Osteoblast (primary cell): ENCODE data around the gene PALD1. TPM values are rescaled to one million over a fixed set of nuclear protein-coding genes. Genes with fewer than 3 reads are reported as not detected.

Source experiments
- DNase-seq: peaks from one replicate; pipeline ENCODE4 v3.0.0; 2011; ENCODE audit warnings: low spot score, mixed read lengths; ENCODE audit not compliant: insufficient read length; ENCODE audit errors: missing footprints
- H2AFZ ChIP-seq: 2 replicates; pipeline ENCODE4 v1.6.0; 2011; ENCODE audit warnings: mild to moderate bottlenecking, low read length
- H3K27ac ChIP-seq: 2 replicates; pipeline ENCODE4 v1.5.1; 2011; ENCODE audit warnings: mild to moderate bottlenecking, low read depth, low read length, moderate library complexity
- H3K27me3 ChIP-seq: 2 replicates; pipeline ENCODE4 v1.6.0; 2012; ENCODE audit warnings: mild to moderate bottlenecking, control low read depth, inconsistent platforms, low read length, moderate library complexity; ENCODE audit not compliant: insufficient read depth
- H3K36me3 ChIP-seq: 2 replicates; pipeline ENCODE4 v1.5.1; 2011; ENCODE audit warnings: mild to moderate bottlenecking, low read length, control low read depth, moderate library complexity; ENCODE audit not compliant: insufficient read depth
- H3K4me1 ChIP-seq: 2 replicates; pipeline ENCODE4 v1.5.1; 2011; ENCODE audit warnings: mild to moderate bottlenecking, low read length, control low read depth, moderate library complexity; ENCODE audit not compliant: insufficient read depth
- H3K4me2 ChIP-seq: 2 replicates; pipeline ENCODE4 v1.6.0; 2011; ENCODE audit warnings: mild to moderate bottlenecking, low read length; ENCODE audit not compliant: insufficient read depth
- H3K4me3 ChIP-seq: fragments of 200-600 bp; sonication (generic); 3 replicates; pipeline ENCODE4 v1.5.1; 2012; ENCODE audit warnings: mild to moderate bottlenecking, low read length, inconsistent platforms; ENCODE audit not compliant: insufficient read depth
- H3K79me2 ChIP-seq: 2 replicates; pipeline ENCODE4 v1.6.0; 2012; ENCODE audit warnings: mild to moderate bottlenecking, low read length, control low read depth, inconsistent platforms; ENCODE audit not compliant: insufficient read depth
- H3K9me3 ChIP-seq: 2 replicates; pipeline ENCODE4 v1.5.1; 2011; ENCODE audit warnings: low read depth, low read length, control low read depth
- H4K20me1 ChIP-seq: 2 replicates; pipeline ENCODE4 v1.6.0; 2012; ENCODE audit warnings: mild to moderate bottlenecking, low read length, control low read depth; ENCODE audit not compliant: insufficient read depth
- total RNA-seq: library from RNA; depleted of rRNA; stranded (reverse); fragments of >200 nt; gene quantifications from 2 replicates; pipeline ENCODE4 v1.2.3, GENCODE V29; 2012
- TF ChIP-seq, protein P1 (sequence below): IDR thresholded peaks from 2 replicates; pipeline ENCODE4 v1.5.1; 2011; ENCODE audit warnings: mild to moderate bottlenecking, low read depth, low read length, moderate library complexity; ENCODE audit errors: extremely low read depth

Gene PALD1
- total RNA-seq, 1 donor: under 0.01 TPM

DNA sequence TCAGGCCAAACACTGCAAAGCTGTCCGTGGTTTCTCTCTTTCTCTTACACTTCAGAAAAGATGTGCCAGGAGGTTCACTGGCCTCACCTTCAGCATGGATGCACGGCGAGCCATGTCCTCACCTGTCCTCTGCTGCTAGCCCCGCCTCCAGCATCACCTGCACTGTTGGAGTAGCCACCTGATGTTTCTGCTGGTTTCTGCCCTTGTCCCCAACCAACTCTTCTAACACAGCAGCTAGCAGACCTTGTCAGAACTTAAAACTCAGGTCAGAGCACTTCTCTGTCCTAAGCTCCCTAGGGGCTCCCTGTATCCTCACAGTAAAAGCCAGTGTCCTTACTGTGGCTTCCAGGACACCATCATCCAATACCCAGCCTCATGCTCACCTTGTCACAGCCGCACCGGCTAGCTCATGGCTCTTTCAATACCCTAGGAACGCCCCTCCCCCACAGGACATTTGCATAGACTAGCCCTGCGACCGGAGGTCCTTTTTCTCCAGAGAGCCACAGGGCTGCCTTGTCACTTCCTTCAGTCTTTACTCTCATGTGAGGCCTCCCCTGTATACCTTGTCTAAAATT, 15.2 kb downstream of the PALD1 start:
- H4K20me1 ChIP-seq: no peaks in the 10 kb centered on the region
- DNase-seq: no peak
- no peak overlapping the region for H3K27ac ChIP-seq
- TF ChIP-seq, protein P1, sequence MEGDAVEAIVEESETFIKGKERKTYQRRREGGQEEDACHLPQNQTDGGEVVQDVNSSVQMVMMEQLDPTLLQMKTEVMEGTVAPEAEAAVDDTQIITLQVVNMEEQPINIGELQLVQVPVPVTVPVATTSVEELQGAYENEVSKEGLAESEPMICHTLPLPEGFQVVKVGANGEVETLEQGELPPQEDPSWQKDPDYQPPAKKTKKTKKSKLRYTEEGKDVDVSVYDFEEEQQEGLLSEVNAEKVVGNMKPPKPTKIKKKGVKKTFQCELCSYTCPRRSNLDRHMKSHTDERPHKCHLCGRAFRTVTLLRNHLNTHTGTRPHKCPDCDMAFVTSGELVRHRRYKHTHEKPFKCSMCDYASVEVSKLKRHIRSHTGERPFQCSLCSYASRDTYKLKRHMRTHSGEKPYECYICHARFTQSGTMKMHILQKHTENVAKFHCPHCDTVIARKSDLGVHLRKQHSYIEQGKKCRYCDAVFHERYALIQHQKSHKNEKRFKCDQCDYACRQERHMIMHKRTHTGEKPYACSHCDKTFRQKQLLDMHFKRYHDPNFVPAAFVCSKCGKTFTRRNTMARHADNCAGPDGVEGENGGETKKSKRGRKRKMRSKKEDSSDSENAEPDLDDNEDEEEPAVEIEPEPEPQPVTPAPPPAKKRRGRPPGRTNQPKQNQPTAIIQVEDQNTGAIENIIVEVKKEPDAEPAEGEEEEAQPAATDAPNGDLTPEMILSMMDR: no peak
- no peak overlapping the region for H2AFZ ChIP-seq
- H3K9me3 ChIP-seq: no peaks in the 10 kb centered on the region
- no peaks in the 10 kb centered on the region for H3K79me2 ChIP-seq
- no peak overlapping the region for H3K4me2 ChIP-seq
- no peaks in the 10 kb centered on the region for H3K36me3 ChIP-seq
- H3K4me1 ChIP-seq: no peaks in the 10 kb centered on the region
- H3K4me3 ChIP-seq: no peak overlapping the region
- peaks cover 6% of the 10 kb centered on the region for H3K27me3 ChIP-seq

DNA sequence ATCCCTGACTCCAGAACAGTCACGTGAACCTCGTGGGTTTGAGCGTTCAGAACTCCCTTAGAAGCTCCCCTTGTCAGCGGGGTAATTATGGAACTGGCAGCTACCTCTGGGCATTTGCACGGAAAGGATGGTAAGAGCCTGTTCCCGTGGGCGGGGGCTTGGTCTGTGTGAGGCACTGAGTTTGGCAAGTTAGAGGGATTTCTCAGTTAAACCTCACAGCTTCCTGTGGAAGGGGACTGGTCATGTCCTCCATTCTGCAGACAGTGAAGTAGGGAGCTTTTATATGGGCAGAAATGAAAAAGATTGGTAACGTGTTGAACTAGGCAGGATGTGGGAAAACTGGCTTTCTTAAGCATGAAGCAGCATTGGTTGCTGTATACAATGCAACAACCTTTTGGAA, 16.0 kb downstream of the PALD1 start:
- Histone ChIP-seq H3K9me3 (no peaks in the 10 kb centered on the region), H3K4me1 (no peaks in the 10 kb centered on the region), H3K4me3 (no peak overlapping the region), H3K36me3 (no peaks in the 10 kb centered on the region), H3K27ac (no peak overlapping the region), H3K4me2 (no peak overlapping the region), H4K20me1 (no peaks in the 10 kb centered on the region), H3K27me3 (peaks cover 6% of the 10 kb centered on the region), H2AFZ (no peak overlapping the region), H3K79me2 (no peaks in the 10 kb centered on the region)
- TF ChIP-seq, protein P1: no peak
- DNase-seq: peak; percentile 83

DNA sequence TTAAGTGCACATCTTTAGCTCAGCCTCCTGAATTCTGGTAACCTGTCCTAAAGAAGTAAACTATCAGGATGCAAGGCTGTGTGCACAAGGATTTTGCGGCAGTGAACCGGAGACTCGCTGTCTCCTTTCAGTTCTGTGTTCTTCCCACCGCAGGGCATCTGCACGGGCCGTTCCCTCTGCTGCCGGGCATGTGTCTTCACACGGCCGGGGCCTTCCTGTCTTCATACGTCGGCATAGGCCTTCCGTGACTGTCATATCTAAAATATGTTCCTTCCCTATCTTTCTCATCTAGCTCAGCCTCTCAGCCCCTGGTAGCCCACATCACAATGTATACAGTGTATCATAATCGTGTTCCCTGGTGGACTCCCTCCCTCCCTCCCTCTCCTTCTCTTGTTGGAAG, 16.4 kb downstream of the PALD1 start:
- Histone ChIP-seq H3K27ac (no peak overlapping the region), H4K20me1 (no peaks in the 10 kb centered on the region), H3K4me3 (no peak overlapping the region), H3K9me3 (no peaks in the 10 kb centered on the region), H3K79me2 (no peaks in the 10 kb centered on the region), H3K36me3 (no peaks in the 10 kb centered on the region), H2AFZ (no peak overlapping the region), H3K27me3 (peaks cover 6% of the 10 kb centered on the region), H3K4me2 (no peak overlapping the region), H3K4me1 (no peaks in the 10 kb centered on the region)
- TF ChIP-seq, protein P1: no peak
- DNase-seq: no peak

DNA sequence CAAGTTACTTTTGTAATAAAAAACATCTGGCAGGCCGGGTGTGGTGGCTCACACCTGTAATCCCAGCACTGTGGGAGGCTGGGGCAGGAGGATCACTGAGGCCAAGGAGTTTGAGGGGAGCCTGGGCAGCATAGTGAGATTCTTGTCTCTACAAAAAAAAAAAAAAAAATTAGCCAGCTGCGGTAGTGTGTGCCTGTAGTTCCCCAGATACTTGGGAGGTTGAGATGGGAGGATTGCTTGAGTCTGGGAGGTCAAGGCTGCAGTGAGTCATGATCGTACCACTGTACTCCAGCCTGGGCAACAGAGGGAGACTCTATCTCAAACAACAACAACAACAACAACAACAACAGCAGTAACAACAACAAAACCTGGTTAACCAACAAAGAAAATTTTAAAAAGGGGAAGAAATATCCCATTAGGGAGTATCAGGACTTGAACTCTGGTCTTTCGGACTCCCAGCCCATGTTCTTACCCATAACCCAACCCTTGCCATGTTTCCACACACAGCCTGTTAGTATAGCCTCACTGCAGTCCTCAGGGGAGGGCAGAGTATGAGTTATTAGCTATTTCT, 17.2 kb downstream of the PALD1 start:
- H3K27me3 ChIP-seq: peaks cover 6% of the 10 kb centered on the region
- no peak overlapping the region for H3K4me2 ChIP-seq
- TF ChIP-seq, protein P1: no peak
- no peak for DNase-seq
- H2AFZ ChIP-seq: no peak overlapping the region
- no peaks in the 10 kb centered on the region for H4K20me1 ChIP-seq
- H3K27ac ChIP-seq: no peak overlapping the region
- no peak overlapping the region for H3K4me3 ChIP-seq
- no peaks in the 10 kb centered on the region for H3K4me1 ChIP-seq
- no peaks in the 10 kb centered on the region for H3K79me2 ChIP-seq
- H3K36me3 ChIP-seq: no peaks in the 10 kb centered on the region
- no peaks in the 10 kb centered on the region for H3K9me3 ChIP-seq
